22Rv1 (cell line): ENCODE data around the gene CLEC16A.

Experiments used
- CTCF ChIP-seq: fragments of 450-650 bp; IDR thresholded peaks from 2 replicates; pipeline ENCODE4 v1.5.1; 2017; ENCODE audit warnings: mild to moderate bottlenecking
- ZFX ChIP-seq: fragments of 450-650 bp; IDR thresholded peaks from 2 replicates; pipeline ENCODE4 v1.6.1; 2017; ENCODE audit warnings: antibody characterized with exemption, borderline replicate concordance

GRCh38 chr16:11140867-11141266, 196.5 kb downstream of the CLEC16A start:
- TF ChIP-seq CTCF (no peak), ZFX (no peak)
